HCT116 (cell line): Measurements from ENCODE around the gene MUSK.

Experiments used
- CTCF ChIP-seq, 3 experiments: fragments of 200-600 bp in 1 of 3; sonication (generic) in 1 of 3; IDR thresholded peaks in 2 of 3; conservative IDR thresholded peaks in 1 of 3; 2 replicates each; pipeline ENCODE4 v1.5.1; 2012 to 2017; ENCODE audit warnings: low read depth in 2 of 3, low read length in 2 of 3, antibody characterized with exemption in 1 of 3, borderline replicate concordance in 1 of 3, control low read depth in 1 of 3, mild to moderate bottlenecking in 1 of 3, mixed read lengths in 1 of 3, mixed run types in 1 of 3, moderate library complexity in 1 of 3; ENCODE audit not compliant: insufficient read depth in 1 of 3
- EZH2phosphoT487 ChIP-seq: fragments of 200-600 bp; IDR thresholded peaks from 2 replicates; pipeline ENCODE4 v1.6.1; 2018; ENCODE audit warnings: antibody characterized with exemption, borderline replicate concordance
- REST ChIP-seq: IDR thresholded peaks from 2 replicates; pipeline ENCODE4 v1.6.1; 2012; ENCODE audit warnings: low read depth
- SRF ChIP-seq: IDR thresholded peaks from 2 replicates; pipeline ENCODE4 v1.6.1; 2012; ENCODE audit warnings: low read depth
- YY1 ChIP-seq: IDR thresholded peaks from 2 replicates; pipeline ENCODE4 v1.6.1; 2011; ENCODE audit warnings: low read length, low read depth, moderate library complexity, mild to moderate bottlenecking; ENCODE audit not compliant: insufficient replicate concordance; ENCODE audit errors: extremely low read depth

- no peak for TF ChIP-seq CTCF (IDR thresholded peaks at IDR 0.05 in 2 of 3, conservative IDR thresholded peaks at IDR 0.05 in 1 of 3; ENCODE audit: borderline replicate concordance in 1 of 3, insufficient read depth in 1 of 3, low read depth in 2 of 3, low read length in 2 of 3)
- TF ChIP-seq SRF = no peak
- TF ChIP-seq YY1 = no peak
- TF ChIP-seq EZH2phosphoT487 = no peak
- no peak for TF ChIP-seq REST
Measured at GRCh38 chr9:110807956-110808598, 139.5 kb downstream of the MUSK start.
